GM23338 (cell line): ENCODE results near the gene TGIF2. TPM values are rescaled to one million over a fixed set of nuclear protein-coding genes. Genes with fewer than 3 reads are reported as not detected.
A peak's percentile ranks its signal among the peaks of the same experiment; 100 is the strongest.

Source experiments
- ATAC-seq: fragments of 200-7000 bp; cut with Tn5 transposase; 3 replicates; pipeline ENCODE4 v1.9.1; 2020
- DNase-seq: peaks from one replicate; pipeline ENCODE4 v3.0.0-alpha.2; 2015; ENCODE audit warnings: low spot score
- H2AFZ ChIP-seq: fragments of 200-600 bp; sonication (generic); 2 replicates; pipeline ENCODE4 v1.8.0; 2016; ENCODE audit warnings: antibody characterized with exemption, mild to moderate bottlenecking, moderate library complexity
- H3F3A ChIP-seq: fragments of 200-600 bp; sonication (generic); replicated peaks from 2 replicates; pipeline ENCODE4 v1.8.0; 2017; ENCODE audit warnings: antibody characterized with exemption, mixed run types, low read depth
- H3K27ac ChIP-seq: fragments of 200-600 bp; sonication (generic); 2 replicates; pipeline ENCODE4 v1.6.1; 2016; ENCODE audit warnings: low read depth
- H3K27me3 ChIP-seq: fragments of 200-600 bp; sonication (generic); 2 replicates; pipeline ENCODE4 v1.8.0; 2016; ENCODE audit warnings: mild to moderate bottlenecking, mixed run types, moderate library complexity; ENCODE audit not compliant: insufficient read depth
- H3K36me3 ChIP-seq: fragments of 200-600 bp; sonication (generic); 2 replicates; pipeline ENCODE4 v1.8.0; 2016; ENCODE audit warnings: mild to moderate bottlenecking; ENCODE audit not compliant: insufficient read depth
- H3K4me1 ChIP-seq: fragments of 200-600 bp; sonication (generic); 2 replicates; pipeline ENCODE4 v1.8.0; 2016; ENCODE audit warnings: mild to moderate bottlenecking, moderate library complexity; ENCODE audit not compliant: insufficient read depth
- H3K4me2 ChIP-seq: fragments of 200-600 bp; sonication (generic); 2 replicates; pipeline ENCODE4 v1.7.1; 2017; ENCODE audit warnings: mixed run types
- H3K4me3 ChIP-seq: fragments of 200-600 bp; sonication (generic); 2 replicates; pipeline ENCODE4 v1.6.1; 2016; ENCODE audit warnings: mixed run types
- H3K79me2 ChIP-seq: fragments of 200-600 bp; sonication (generic); replicated peaks from 2 replicates; pipeline ENCODE4 v1.8.0; 2017; ENCODE audit warnings: mild to moderate bottlenecking; ENCODE audit not compliant: insufficient read depth
- H3K9me2 ChIP-seq: fragments of 200-600 bp; sonication (generic); 2 replicates; pipeline ENCODE4 v1.8.0; 2017; ENCODE audit not compliant: insufficient read depth
- H4K20me1 ChIP-seq: fragments of 200-600 bp; sonication (generic); replicated peaks from 2 replicates; pipeline ENCODE4 v1.8.0; 2017; ENCODE audit warnings: mild to moderate bottlenecking; ENCODE audit not compliant: insufficient read depth
- H3K27ac Mint-ChIP-seq: 2 replicates; pipeline ENCODE4 v1.8.0; 2020; ENCODE audit warnings: inconsistent platforms, mild to moderate bottlenecking, moderate library complexity, mixed read lengths
- H3K27me3 Mint-ChIP-seq: 3 replicates; pipeline ENCODE4 v1.8.0; 2022; ENCODE audit warnings: low read depth, mild to moderate bottlenecking, moderate library complexity, mixed read lengths, inconsistent platforms; ENCODE audit not compliant: insufficient read depth, poor library complexity
- H3K36me3 Mint-ChIP-seq: 3 replicates; pipeline ENCODE4 v1.8.0; 2021; ENCODE audit warnings: low read depth, mild to moderate bottlenecking, inconsistent platforms, moderate library complexity, mixed read lengths
- H3K4me1 Mint-ChIP-seq: 3 replicates; pipeline ENCODE4 v1.8.0; 2020; ENCODE audit warnings: mild to moderate bottlenecking, inconsistent platforms, mixed read lengths
- H3K4me3 Mint-ChIP-seq: 3 replicates; pipeline ENCODE4 v1.8.0; 2021; ENCODE audit warnings: moderate library complexity, mild to moderate bottlenecking, inconsistent platforms, mixed read lengths
- H3K9me3 Mint-ChIP-seq: 3 replicates; pipeline ENCODE4 v1.8.0; 2020; ENCODE audit warnings: moderate library complexity, mild to moderate bottlenecking, inconsistent platforms, mixed read lengths
- CREB1 ChIP-seq: fragments of 250-450 bp; sonication (Bioruptor Pico); IDR thresholded peaks from 2 replicates; pipeline ENCODE4 v1.5.0; 2020; ENCODE audit warnings: low read depth, mild to moderate bottlenecking, moderate library complexity
- CTCF ChIP-seq, 2 experiments: fragments of 200-600 bp in 1 of 2; sonication (generic) in 1 of 2; conservative IDR thresholded peaks; 2 replicates each; pipeline versions ENCODE4 v1.5.1 to v1.6.1; 2016 to 2017; ENCODE audit warnings: antibody characterized with exemption in 2 of 2, low read depth in 2 of 2, mild to moderate bottlenecking in 2 of 2, moderate library complexity in 1 of 2
- ETS1 ChIP-seq: IDR thresholded peaks from 2 replicates; pipeline ENCODE4 v1.6.1; 2016; ENCODE audit warnings: antibody characterized with exemption
- EZH2 ChIP-seq: fragments of 200-600 bp; sonication (generic); IDR thresholded peaks from one replicate; pipeline ENCODE4 v1.8.0; 2017; ENCODE audit warnings: antibody characterized with exemption, mild to moderate bottlenecking, low read depth; ENCODE audit not compliant: unreplicated experiment
- EZH2phosphoT487 ChIP-seq: fragments of 200-600 bp; sonication (generic); IDR thresholded peaks from one replicate; pipeline ENCODE4 v1.8.1; 2018; ENCODE audit warnings: antibody characterized with exemption; ENCODE audit not compliant: unreplicated experiment
- JUNB ChIP-seq: IDR thresholded peaks from one replicate; pipeline ENCODE4 v1.6.1; 2016; ENCODE audit warnings: antibody characterized with exemption; ENCODE audit not compliant: unreplicated experiment
- NANOG ChIP-seq: IDR thresholded peaks from 2 replicates; pipeline ENCODE4 v1.6.1; 2016; ENCODE audit warnings: antibody characterized with exemption, borderline replicate concordance
- POLR2AphosphoS5 ChIP-seq: IDR thresholded peaks from 2 replicates; pipeline ENCODE4 v1.6.1; 2016; ENCODE audit warnings: antibody characterized with exemption, low read depth
- STAT1 ChIP-seq: IDR thresholded peaks from one replicate; pipeline ENCODE4 v1.6.1; 2016; ENCODE audit warnings: antibody characterized with exemption; ENCODE audit not compliant: unreplicated experiment
- ZNF114 ChIP-seq: fragments of 250-450 bp; sonication (Bioruptor Pico); IDR thresholded peaks from 2 replicates; pipeline ENCODE4 v1.5.0; 2020; ENCODE audit warnings: mild to moderate bottlenecking, moderate library complexity
- ZNF331 ChIP-seq: fragments of 250-450 bp; sonication (Bioruptor Pico); IDR thresholded peaks from 2 replicates; pipeline ENCODE4 v1.5.0; 2020; ENCODE audit warnings: low read depth, mild to moderate bottlenecking, moderate library complexity
- ZNF462 ChIP-seq: fragments of 250-450 bp; sonication (Bioruptor Pico); IDR thresholded peaks from 2 replicates; pipeline ENCODE4 v1.5.0; 2020; ENCODE audit warnings: mild to moderate bottlenecking, moderate library complexity
- polyA plus RNA-seq: library from polyadenylated mRNA; unstranded; fragments of >200 nt; fragmentation: Nextera tagmentation; extraction: Ambion mirVana; gene quantifications from 2 replicates; pipeline ENCODE4 v1.2.1, GENCODE V29; 2016
- total RNA-seq: library from RNA; depleted of rRNA; stranded (reverse); fragments of >200 nt; shearing (Covaris generic); gene quantifications from 2 replicates; pipeline ENCODE4 v1.2.3, GENCODE V29; 2014
- TF ChIP-seq, protein P1 (sequence below): IDR thresholded peaks from one replicate; pipeline ENCODE4 v1.6.1; 2018; ENCODE audit warnings: antibody characterized with exemption; ENCODE audit not compliant: unreplicated experiment

TGIF2 gene
- total and polyA plus RNA-seq, 2 experiments from 2014 or later, result 47.6 to 63.2 TPM

- no peak overlapping the region for H3K4me3 ChIP-seq
- peak overlapping the region; percentile 89 for H2AFZ ChIP-seq
- H4K20me1 ChIP-seq, result no peaks in the 10 kb centered on the region
- no peaks in the 10 kb centered on the region; the same call in 1 of the 2 replicates for H3K9me2 ChIP-seq
- no peaks in the 10 kb centered on the region for H3K79me2 ChIP-seq
- peaks cover 6% of the 10 kb centered on the region for H3K4me1 Mint-ChIP-seq
- no peaks in the 10 kb centered on the region for H3K36me3 ChIP-seq
- H3K27me3 Mint-ChIP-seq, result no peaks in the 10 kb centered on the region
- DNase-seq (peak; percentile 56), ATAC-seq (peak; percentile 91)
- H3K4me3 Mint-ChIP-seq, result no peak overlapping the region
- H3K27ac Mint-ChIP-seq, result peak overlapping the region; percentile 1; the same call in 1 of the 2 replicates
- no peak overlapping the region for H3K27ac ChIP-seq
- no peaks in the 10 kb centered on the region for H3F3A ChIP-seq
- TF ChIP-seq ZNF331, result no peak
- no peak for TF ChIP-seq EZH2
- no peak for TF ChIP-seq JUNB
- no peak for TF ChIP-seq POLR2AphosphoS5
- no peak for TF ChIP-seq CREB1 (CRISPR knock-in tag)
- TF ChIP-seq, protein P1, sequence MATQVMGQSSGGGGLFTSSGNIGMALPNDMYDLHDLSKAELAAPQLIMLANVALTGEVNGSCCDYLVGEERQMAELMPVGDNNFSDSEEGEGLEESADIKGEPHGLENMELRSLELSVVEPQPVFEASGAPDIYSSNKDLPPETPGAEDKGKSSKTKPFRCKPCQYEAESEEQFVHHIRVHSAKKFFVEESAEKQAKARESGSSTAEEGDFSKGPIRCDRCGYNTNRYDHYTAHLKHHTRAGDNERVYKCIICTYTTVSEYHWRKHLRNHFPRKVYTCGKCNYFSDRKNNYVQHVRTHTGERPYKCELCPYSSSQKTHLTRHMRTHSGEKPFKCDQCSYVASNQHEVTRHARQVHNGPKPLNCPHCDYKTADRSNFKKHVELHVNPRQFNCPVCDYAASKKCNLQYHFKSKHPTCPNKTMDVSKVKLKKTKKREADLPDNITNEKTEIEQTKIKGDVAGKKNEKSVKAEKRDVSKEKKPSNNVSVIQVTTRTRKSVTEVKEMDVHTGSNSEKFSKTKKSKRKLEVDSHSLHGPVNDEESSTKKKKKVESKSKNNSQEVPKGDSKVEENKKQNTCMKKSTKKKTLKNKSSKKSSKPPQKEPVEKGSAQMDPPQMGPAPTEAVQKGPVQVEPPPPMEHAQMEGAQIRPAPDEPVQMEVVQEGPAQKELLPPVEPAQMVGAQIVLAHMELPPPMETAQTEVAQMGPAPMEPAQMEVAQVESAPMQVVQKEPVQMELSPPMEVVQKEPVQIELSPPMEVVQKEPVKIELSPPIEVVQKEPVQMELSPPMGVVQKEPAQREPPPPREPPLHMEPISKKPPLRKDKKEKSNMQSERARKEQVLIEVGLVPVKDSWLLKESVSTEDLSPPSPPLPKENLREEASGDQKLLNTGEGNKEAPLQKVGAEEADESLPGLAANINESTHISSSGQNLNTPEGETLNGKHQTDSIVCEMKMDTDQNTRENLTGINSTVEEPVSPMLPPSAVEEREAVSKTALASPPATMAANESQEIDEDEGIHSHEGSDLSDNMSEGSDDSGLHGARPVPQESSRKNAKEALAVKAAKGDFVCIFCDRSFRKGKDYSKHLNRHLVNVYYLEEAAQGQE, result no peak
- no peak for TF ChIP-seq STAT1
- no peak for TF ChIP-seq ZNF462 (CRISPR knock-in tag)
- no peak for TF ChIP-seq ZNF114 (CRISPR knock-in tag)
- no peak; a peak in 1 of 4 replicates for TF ChIP-seq CTCF (conservative IDR thresholded peaks at IDR 0.05; ENCODE audit: low read depth in 2 of 2)
- TF ChIP-seq ETS1, result no peak
- no peak for TF ChIP-seq NANOG
- no peak for TF ChIP-seq EZH2phosphoT487
- no peaks in the 10 kb centered on the region for H3K27me3 ChIP-seq
- H3K4me1 ChIP-seq, result no peaks in the 10 kb centered on the region; the same call in 1 of the 2 replicates
- no peak overlapping the region for H3K4me2 ChIP-seq
- no peaks in the 10 kb centered on the region for H3K9me3 Mint-ChIP-seq
- no peaks in the 10 kb centered on the region for H3K36me3 Mint-ChIP-seq
Observed at GRCh38 chr20:36624068-36624943, 50.9 kb downstream of the TGIF2 start.
